GM18505 (cell line): Measurements from ENCODE around the gene GPX1.
A peak's percentile ranks its signal among the peaks of the same experiment; 100 is the strongest.
"Not testable (repeated sequence)": the region's sequence is repeated elsewhere in the genome, so short reads cannot be mapped to it uniquely, and the experiment has no call there.

ENCODE experiments used
- ATAC-seq: cut with Tn5 transposase; IDR thresholded peaks from one replicate; pipeline ENCODE4 v1.9.1; 2021; ENCODE audit not compliant: unreplicated experiment
- POLR2A ChIP-seq: IDR thresholded peaks from 4 replicates; pipeline ENCODE4 v1.6.1; 2011; ENCODE audit warnings: borderline replicate concordance; ENCODE audit not compliant: insufficient read depth, insufficient read length; ENCODE audit errors: extremely low read depth

The GPX1 gene

DNA sequence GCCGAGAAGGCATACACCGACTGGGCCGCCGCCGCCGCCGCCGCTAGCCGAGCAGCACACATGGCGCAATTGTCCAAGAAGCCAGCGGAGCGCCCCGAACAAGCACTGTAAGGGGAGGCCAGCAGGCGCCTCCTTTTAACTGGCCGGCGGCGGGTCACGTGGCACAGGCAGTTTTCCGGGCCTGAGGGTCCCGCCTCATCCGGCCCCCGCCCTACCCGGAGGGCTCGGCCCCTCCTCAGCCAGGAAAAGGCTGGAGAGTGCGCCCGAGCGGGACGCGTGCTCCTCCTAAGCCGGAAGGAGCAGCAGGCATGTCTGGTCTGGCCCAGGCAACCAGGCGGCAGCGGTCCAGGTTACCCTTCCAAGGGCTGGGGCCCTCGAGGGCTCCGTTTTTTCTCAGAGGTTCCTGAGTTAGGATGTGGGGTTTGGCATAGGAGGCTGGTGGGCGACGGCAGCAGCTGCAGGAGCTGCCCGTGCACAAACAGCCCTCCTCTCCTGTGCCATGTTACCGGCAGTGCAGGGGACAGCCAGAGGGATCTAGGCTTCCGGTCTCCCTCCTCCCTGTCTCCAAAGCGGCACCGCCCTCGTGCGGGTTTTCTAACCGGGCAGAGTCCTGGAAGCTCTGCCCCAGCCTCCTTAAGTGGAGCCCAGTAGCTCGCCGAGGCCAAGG lies at the start of gene GPX1:
Gene GPX1 (minus strand): TSS at position 137 of the 667 bp plus-strand sequence. CDS start 75 bp downstream, at position 62.
- ATAC-seq = peak; percentile 80
- TF ChIP-seq POLR2A = peak; percentile 96

DNA sequence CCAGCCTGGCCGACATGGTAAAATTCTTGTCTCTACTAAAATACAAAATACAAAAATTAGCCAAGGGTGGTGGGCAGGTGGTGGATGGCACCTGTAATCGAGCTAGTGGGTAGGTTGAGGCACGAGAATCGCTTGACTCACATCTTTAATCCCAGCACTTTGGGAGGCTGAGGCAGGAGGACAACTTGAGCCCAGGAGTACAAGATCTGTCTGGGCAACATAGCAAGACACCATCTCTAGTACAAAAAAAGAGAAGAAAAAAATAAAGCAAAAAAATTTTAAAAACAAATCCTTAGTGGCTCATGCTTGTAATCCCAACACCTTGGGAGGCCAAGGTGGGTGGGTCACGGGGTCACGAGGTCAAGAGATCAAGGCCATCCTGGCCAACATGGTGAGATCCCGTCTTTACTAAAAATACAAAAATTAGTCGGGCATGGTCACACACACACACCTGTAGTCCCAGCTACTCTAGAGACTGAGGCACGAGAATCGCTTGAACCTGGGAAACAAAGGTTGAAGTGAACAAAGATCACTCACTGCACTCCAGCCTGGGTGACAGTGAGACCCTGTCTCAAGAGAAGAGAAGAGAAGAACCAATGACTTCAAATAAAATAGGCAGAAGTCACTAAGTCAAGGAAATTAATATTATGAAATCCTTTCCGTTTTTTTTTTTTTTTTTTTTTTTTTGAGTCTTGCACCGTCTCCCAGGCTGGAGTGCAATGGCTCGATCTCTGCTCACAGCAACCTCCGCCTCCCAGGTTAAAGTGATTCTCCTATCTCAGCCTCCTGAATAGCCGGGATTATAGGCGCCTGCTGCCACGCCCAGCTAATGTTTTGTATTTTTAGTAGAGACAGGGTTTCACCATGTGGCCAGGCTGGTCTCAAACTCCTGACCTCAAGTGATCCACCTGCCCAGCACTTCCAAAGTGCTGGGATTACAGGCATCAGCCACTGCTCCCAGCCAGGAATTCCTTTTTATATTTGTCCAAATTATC lies 48.7 kb upstream of the GPX1 start:
- no peak for TF ChIP-seq POLR2A
- ATAC-seq = no peak

GRCh38 chr3:49405570-49405969 lies 47.4 kb upstream of the GPX1 start:
- not testable (repeated sequence) for ATAC-seq

GRCh38 chr3:49403891-49404290 lies 45.7 kb upstream of the GPX1 start:
- TF ChIP-seq POLR2A = no peak
- no peak for ATAC-seq

DNA sequence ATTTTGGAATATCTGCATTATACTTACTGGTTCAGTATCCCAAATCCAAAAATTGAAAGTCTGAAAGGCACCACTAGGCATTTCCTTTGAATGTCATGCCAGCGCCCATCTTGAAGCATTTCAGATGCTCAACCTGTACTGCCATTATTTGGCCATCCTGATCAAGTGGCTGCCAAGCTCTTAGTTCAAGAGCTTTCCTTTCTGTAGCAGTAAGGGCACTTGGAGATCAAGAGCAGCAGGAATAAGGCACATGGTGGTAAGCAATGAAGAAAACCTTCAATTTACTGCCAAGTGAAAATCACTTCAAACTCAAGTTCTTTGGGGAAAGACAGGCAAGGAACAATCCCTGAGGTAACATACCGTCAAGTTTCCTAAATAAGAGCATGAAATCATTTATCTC lies 43.6 kb upstream of the GPX1 start:
- TF ChIP-seq POLR2A = no peak
- no peak for ATAC-seq

GRCh38 chr3:49399461-49399860 lies 41.3 kb upstream of the GPX1 start:
- no peak for TF ChIP-seq POLR2A
- no peak for ATAC-seq

GRCh38 chr3:49397470-49397869 lies 39.3 kb upstream of the GPX1 start:
- no peak for TF ChIP-seq POLR2A
- no peak for ATAC-seq

DNA sequence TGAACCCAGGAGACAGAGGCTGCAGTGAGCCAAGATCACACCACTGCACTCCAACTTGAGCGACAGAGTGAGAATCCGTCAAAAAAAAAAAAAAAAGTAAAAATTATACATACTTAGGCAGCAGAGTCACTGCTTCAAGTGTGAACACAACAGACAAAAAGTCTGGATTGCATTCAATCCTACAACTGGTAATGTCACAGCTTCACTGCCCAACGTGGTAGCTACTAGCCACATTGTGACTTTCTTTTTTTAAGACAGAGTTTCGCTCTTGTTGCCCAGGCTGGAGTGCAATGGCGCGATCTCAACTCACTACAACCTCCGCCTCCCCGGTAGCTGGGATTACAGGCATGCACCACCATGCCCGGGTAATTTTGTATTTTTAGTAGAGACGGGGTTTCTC lies 33.2 kb upstream of the GPX1 start:
- ATAC-seq = not testable (repeated sequence)

DNA sequence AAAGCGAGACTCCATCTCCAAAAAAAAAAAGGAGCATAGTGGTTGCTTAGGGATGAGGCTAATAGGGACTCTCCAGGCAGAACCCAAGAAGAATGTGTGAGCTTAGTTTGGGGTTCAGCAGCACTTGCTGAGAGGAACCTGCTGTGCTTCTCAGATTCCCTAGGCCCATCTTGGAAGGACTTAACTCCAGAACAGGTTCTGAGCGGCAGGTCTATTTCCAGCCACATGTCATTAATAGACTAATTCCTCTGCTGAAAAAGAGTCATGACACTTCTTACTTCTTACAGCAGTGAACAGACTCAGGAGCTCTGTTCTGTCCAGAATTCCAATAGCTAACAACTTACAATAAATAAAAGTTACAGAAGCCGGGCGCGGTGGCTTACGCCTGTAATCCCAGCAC lies 31.1 kb upstream of the GPX1 start:
- no peak for TF ChIP-seq POLR2A
- ATAC-seq = no peak

- no peak for TF ChIP-seq POLR2A
- ATAC-seq = no peak
These were observed 30.2 kb upstream of the GPX1 start for GRCh38 chr3:49388289-49388820.

DNA sequence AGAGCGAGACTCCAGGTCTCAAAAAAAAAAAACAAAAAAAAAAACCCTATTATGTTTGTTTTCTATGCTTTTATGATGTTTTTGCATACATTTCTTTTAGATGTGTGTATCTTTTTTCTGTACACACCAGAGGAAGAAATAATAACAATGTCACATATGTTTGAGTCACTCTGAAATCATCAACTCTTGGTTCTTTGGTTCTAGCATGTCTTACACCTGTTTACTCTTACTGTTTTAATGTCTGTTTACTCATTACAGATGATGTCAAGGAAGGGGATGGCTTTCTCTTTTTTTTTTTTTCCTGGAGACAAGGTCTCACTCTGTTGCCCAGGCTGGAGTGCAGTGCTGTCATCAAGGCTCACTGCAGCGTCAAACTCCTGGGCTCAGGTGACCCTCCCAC lies 29.6 kb upstream of the GPX1 start:
- no peak for ATAC-seq
- TF ChIP-seq POLR2A = no peak

DNA sequence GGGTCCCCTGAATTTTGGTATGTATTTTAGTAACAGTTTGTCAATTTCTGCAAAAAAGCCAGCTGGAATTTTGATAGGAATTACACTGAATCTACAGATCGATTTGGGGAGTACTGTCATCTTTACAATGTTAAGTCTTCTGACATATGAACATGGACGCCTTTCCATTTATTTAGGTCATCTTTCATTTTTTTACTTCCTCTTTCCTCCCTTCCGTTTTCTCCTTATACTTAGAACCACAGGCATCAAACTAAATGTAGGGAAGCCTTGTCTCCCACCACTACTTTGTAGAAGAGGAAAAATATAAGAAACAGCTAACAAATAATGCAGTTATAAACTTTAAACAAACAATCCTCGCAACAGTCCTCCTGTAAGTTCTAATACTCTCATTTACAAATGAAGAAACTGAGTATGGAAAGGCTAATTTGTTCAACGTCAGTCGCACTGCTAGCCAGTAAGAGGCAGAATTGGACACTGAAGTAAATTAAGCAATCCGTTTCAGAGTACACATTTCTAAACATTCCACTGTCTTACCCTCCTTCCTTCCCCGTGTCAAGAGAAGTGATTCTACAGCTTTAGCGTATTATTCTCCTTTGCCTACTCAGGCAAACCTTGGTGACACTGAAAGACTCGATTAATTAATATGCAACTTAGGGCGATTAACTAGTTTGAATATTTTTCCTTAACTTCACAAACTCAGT lies 28.1 kb upstream of the GPX1 start:
- no peak for ATAC-seq
- no peak for TF ChIP-seq POLR2A

GRCh38 chr3:49385617-49386016 lies 27.5 kb upstream of the GPX1 start:
- TF ChIP-seq POLR2A = no peak
- no peak for ATAC-seq

DNA sequence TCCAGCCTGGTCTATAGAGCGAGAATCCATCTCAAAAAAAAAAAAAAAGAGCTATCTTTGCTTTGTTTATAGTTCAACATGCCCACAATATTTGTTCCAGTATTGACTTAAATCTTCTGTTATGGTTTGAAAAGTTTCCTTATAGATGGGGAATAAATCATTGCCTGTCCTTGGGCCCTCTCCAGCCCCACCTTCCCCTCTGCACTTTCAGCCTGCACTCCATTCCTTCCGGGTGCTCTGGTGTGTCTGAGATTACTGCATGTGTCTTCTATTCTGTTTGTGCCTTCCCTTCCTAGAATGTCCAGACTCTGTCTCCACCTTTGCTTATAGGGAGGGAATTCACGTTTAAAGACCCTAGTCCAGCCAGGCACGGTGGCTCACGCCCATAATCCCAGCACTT lies 25.2 kb upstream of the GPX1 start:
- TF ChIP-seq POLR2A = no peak
- ATAC-seq = no peak

GRCh38 chr3:49378249-49378895 lies 20.2 kb upstream of the GPX1 start:
- no peak for ATAC-seq
- no peak for TF ChIP-seq POLR2A
